HCEC 1CT (cell line): Measurements from ENCODE around the gene SUB1.
"Not testable (repeated sequence)": the region's sequence is repeated elsewhere in the genome, so short reads cannot be mapped to it uniquely, and the experiment has no call there.

ENCODE experiments used
- DNase-seq: peaks from one replicate; pipeline ENCODE4 v3.0.0-alpha.2; 2017

The SUB1 gene

GRCh38 chr5:32566319-32567111, 18.8 kb upstream of the SUB1 start:
- DNase-seq, result no peak

GRCh38 chr5:32571128-32571527, 14.2 kb upstream of the SUB1 start:
- DNase-seq, result no peak

- DNase-seq, result no peak
Observed at GRCh38 chr5:32572778-32573480, 12.4 kb upstream of the SUB1 start.

- not testable (repeated sequence) for DNase-seq
Observed at GRCh38 chr5:32573481-32573854, 11.9 kb upstream of the SUB1 start.

- no peak for DNase-seq
Observed at GRCh38 chr5:32574540-32575175, 10.7 kb upstream of the SUB1 start.

- no peak for DNase-seq
Observed at GRCh38 chr5:32578363-32578762, 7.0 kb upstream of the SUB1 start.

GRCh38 chr5:32578764-32579163, 6.6 kb upstream of the SUB1 start:
- DNase-seq, result no peak

- DNase-seq, result no peak
Observed at GRCh38 chr5:32581010-32581785, 4.2 kb upstream of the SUB1 start.

GRCh38 chr5:32583582-32584232, 1.6 kb upstream of the SUB1 start:
- DNase-seq, result no peak

GRCh38 chr5:32584646-32585045, 711 bp upstream of the SUB1 start:
- no peak for DNase-seq

GRCh38 chr5:32585122-32585445, 273 bp upstream of the SUB1 start:
- DNase-seq, result no peak

- DNase-seq, result no peak
Observed at GRCh38 chr5:32586276-32586599, 881 bp downstream of the SUB1 start.

GRCh38 chr5:32587067-32587551, 1.8 kb downstream of the SUB1 start:
- no peak for DNase-seq

- no peak for DNase-seq
Observed at GRCh38 chr5:32589416-32589815, 4.1 kb downstream of the SUB1 start.

GRCh38 chr5:32589942-32590869, 4.8 kb downstream of the SUB1 start:
- DNase-seq, result peak; percentile 48

GRCh38 chr5:32595118-32595517, 9.8 kb downstream of the SUB1 start:
- DNase-seq, result no peak

- DNase-seq, result no peak
Observed at GRCh38 chr5:32597041-32597629, 11.8 kb downstream of the SUB1 start.

GRCh38 chr5:32598260-32598937, 13.0 kb downstream of the SUB1 start:
- no peak for DNase-seq

- DNase-seq, result no peak
Observed at GRCh38 chr5:32598997-32599549, 13.7 kb downstream of the SUB1 start.

- DNase-seq, result peak; percentile 89
Observed at GRCh38 chr5:32600054-32600622, 14.8 kb downstream of the SUB1 start.
